ENCODE measurements around the gene AFF3. TPM values are rescaled to one million over a fixed set of nuclear protein-coding genes. Genes with fewer than 3 reads are reported as not detected.

AFF3 gene
- total and polyA plus RNA-seq, 2 of the 13 experiments (the other 11 are each of a cell fraction or from before 2014, with no cell fraction given) = not detected

DNA sequence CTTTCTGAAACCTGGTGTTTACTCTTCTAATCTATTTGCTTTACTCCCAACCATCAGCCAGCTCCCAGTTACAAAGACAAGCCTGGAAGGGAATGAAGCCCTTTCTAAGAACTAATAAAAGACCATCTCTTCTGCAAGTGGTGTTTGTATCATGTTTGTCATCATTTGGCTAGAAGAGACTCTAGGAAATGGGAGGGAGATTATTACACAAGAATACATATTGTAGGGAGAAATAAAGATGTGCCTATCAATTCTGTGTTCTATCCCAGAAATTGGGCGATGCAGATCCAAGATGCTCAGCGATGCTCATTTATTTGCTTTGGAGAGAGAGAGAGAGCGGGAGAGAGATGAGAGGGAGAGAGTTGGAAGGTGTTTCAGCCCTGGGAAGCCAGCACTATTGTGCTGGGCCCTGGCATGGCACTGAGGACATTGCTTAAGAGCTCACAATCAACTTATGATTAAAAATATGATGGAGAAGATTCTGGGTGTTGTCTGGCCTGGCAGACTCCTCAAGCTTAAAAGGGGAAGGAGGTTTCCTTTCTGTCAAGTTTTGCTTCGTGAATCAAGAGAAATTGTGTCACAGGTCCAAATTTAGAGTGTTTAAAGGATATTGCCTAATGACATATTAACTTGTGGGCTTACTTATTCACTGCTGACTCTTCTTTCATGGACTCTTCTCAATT lies 41.8 kb upstream of the AFF3 start (continued):
- TF ChIP-seq, protein P1, sequence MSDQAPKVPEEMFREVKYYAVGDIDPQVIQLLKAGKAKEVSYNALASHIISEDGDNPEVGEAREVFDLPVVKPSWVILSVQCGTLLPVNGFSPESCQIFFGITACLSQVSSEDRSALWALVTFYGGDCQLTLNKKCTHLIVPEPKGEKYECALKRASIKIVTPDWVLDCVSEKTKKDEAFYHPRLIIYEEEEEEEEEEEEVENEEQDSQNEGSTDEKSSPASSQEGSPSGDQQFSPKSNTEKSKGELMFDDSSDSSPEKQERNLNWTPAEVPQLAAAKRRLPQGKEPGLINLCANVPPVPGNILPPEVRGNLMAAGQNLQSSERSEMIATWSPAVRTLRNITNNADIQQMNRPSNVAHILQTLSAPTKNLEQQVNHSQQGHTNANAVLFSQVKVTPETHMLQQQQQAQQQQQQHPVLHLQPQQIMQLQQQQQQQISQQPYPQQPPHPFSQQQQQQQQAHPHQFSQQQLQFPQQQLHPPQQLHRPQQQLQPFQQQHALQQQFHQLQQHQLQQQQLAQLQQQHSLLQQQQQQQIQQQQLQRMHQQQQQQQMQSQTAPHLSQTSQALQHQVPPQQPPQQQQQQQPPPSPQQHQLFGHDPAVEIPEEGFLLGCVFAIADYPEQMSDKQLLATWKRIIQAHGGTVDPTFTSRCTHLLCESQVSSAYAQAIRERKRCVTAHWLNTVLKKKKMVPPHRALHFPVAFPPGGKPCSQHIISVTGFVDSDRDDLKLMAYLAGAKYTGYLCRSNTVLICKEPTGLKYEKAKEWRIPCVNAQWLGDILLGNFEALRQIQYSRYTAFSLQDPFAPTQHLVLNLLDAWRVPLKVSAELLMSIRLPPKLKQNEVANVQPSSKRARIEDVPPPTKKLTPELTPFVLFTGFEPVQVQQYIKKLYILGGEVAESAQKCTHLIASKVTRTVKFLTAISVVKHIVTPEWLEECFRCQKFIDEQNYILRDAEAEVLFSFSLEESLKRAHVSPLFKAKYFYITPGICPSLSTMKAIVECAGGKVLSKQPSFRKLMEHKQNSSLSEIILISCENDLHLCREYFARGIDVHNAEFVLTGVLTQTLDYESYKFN (CRISPR knock-in tag; conservative IDR thresholded peaks at IDR 0.05) = no peak
- no peak for TF ChIP-seq ZNF136 (CRISPR knock-in tag; IDR thresholded peaks at IDR 0.05; ENCODE audit: low read depth)
- no peak for TF ChIP-seq NCOA2 (CRISPR knock-in tag; IDR thresholded peaks at IDR 0.05)

DNA sequence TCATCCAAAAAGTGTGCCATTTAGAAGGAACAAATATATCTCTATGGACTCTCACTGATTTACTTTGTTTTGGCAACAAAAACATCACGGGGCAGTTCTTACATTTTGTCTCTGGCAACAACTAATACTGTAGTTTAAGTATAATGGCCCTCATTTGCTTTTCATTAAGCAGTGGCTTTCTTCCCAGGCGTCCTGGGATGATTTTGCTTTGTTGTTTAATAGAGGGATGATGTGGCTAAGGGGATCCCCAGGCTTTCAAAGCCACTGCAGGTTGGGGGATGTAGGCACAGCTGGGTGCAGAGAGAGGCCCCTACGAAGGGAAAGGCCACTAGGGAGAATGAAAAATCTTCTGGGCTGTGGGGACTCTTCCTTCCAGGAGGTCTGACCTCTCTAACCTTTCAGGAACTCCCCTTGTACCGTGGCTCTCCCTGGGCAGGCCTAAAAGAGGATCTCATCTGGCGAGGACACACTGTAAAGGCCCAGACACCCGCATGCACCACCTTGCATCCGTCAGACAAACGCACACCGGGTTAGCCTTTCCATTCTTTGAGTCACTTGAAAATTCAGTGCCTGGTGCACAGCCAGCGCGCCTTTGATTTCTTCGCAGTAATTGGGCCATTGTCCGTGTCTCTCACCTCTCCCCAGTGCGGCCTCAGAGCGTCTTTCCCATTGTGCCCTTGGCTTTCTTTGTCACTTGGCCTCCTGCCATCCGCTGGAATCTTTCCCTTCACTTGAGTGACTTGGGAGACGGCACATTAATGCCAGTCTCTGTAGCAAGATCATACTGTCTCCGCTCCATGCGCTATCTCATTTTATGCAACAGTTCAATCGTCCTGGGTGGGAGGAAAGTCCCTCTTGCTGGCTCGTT lies 40.3 kb upstream of the AFF3 start:
- H3K36me3 ChIP-seq (replicated peaks in 1 of 2; ENCODE audit: control insufficient read depth in 1 of 2, insufficient read depth in 2 of 2, low read length in 2 of 2) = no peaks in the 10 kb centered on the region
- CTCF ChIA-PET (ENCODE audit: low intra/inter-chr PET ratio, low total read pairs) = no interaction called here
- H2AFZ ChIP-seq (ENCODE audit: low read length) = no peak overlapping the region
- ATAC-seq = no peak
- no peak overlapping the region for H3K4me2 ChIP-seq (ENCODE audit: low read depth, low read length)
- H3K4me3 ChIP-seq (replicated peaks in 1 of 3; ENCODE audit: insufficient read depth in 1 of 3, low read depth in 2 of 3, low read length in 3 of 3) = no peak overlapping the region
- H3K9me3 ChIP-seq (ENCODE audit: low read length) = no peaks in the 10 kb centered on the region
- BruUV-seq (replicated peaks) = no TSS peak
- H3K27ac ChIP-seq (ENCODE audit: extremely low read length, insufficient read depth, low read length) = no peak overlapping the region
- in situ Hi-C loops (cut with HindIII; ENCODE audit: extremely low pct_ligation_motif_present, low pct_unique_long_range_greater_than_20kb) (no loop called here), intact Hi-C loops (cut with micrococcal nuclease; ENCODE audit: unreplicated experiment) (no loop called here)
- H4K20me1 ChIP-seq (ENCODE audit: insufficient read depth, low read length) = no peaks in the 10 kb centered on the region
- no peak for FAIRE-seq
- POLR2A ChIA-PET = no interaction called here
- H3K4me1 ChIP-seq (ENCODE audit: insufficient read depth, low read length) = no peaks in the 10 kb centered on the region
- no peaks in the 10 kb centered on the region for H3K79me2 ChIP-seq (ENCODE audit: insufficient read depth, low read length)
- WGBS (ENCODE audit: low lambda C conversion rate) = 42% methylated on average over 21 of the region's 21 CpGs
- no peaks in the 10 kb centered on the region; a peak in 1 of 5 replicates for H3K27me3 ChIP-seq (ENCODE audit: control insufficient read depth in 1 of 2, insufficient read depth in 2 of 2, low read length in 2 of 2)
- no peak overlapping the region for H3K9ac ChIP-seq (ENCODE audit: insufficient read depth, low read depth, low read length)
- no peak for DNase-seq (ENCODE audit: low spot score)
- TF ChIP-seq ZSCAN25 (CRISPR knock-in tag; IDR thresholded peaks at IDR 0.05) (no peak), ZFP36 (IDR thresholded peaks at IDR 0.05; ENCODE audit: borderline replicate concordance, low read depth, low read length, partially characterized antibody) (no peak), CCAR2 (optimal IDR thresholded peaks at IDR 0.05; ENCODE audit: low read depth, low read length) (no peak), TBL1XR1 (IDR thresholded peaks at IDR 0.05; ENCODE audit: borderline replicate concordance, low read length, partially characterized antibody) (no peak), ZNF549 (CRISPR knock-in tag; IDR thresholded peaks at IDR 0.05) (no peak), PHF21A (CRISPR knock-in tag; IDR thresholded peaks at IDR 0.05) (no peak), E2F2 (CRISPR knock-in tag; IDR thresholded peaks at IDR 0.05; ENCODE audit: borderline replicate concordance) (no peak), SNRNP70 (IDR thresholded peaks at IDR 0.05; ENCODE audit: low read depth, low read length) (no peak)
- TF ChIP-seq, protein P2, sequence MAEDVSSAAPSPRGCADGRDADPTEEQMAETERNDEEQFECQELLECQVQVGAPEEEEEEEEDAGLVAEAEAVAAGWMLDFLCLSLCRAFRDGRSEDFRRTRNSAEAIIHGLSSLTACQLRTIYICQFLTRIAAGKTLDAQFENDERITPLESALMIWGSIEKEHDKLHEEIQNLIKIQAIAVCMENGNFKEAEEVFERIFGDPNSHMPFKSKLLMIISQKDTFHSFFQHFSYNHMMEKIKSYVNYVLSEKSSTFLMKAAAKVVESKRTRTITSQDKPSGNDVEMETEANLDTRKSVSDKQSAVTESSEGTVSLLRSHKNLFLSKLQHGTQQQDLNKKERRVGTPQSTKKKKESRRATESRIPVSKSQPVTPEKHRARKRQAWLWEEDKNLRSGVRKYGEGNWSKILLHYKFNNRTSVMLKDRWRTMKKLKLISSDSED (CRISPR knock-in tag; IDR thresholded peaks at IDR 0.05) = no peak

Data from HepG2 (cell line).